Urothelium cell line (cell line): Measurements from ENCODE around the gene PLCB2.

ENCODE experiments used
- DNase-seq: peaks from one replicate; pipeline ENCODE4 v3.0.0; 2011; ENCODE audit warnings: low spot score, mixed read lengths
- FAIRE-seq: peaks from 2 replicates; lab custom pipeline; 2011; peaks lifted over from hg19 to GRCh38; lab: Jason Lieb, UNC

The PLCB2 gene

DNA sequence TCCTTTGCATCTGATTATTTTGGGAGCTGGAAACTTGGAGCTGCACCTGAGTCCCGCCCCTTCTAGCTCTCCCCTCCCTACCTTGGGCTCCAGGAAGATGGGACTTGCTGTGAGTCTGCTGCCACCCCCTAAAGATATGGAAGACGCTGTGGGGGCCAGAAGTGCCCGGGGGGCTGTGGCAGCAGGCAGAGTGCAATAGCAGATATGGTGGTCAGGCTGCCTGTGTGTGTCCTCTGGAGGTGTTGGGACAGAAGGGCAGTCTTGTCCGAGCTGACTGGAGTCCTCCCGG lies 68.4 kb downstream of the PLCB2 start:
- FAIRE-seq (no peak), DNase-seq (no peak)

DNA sequence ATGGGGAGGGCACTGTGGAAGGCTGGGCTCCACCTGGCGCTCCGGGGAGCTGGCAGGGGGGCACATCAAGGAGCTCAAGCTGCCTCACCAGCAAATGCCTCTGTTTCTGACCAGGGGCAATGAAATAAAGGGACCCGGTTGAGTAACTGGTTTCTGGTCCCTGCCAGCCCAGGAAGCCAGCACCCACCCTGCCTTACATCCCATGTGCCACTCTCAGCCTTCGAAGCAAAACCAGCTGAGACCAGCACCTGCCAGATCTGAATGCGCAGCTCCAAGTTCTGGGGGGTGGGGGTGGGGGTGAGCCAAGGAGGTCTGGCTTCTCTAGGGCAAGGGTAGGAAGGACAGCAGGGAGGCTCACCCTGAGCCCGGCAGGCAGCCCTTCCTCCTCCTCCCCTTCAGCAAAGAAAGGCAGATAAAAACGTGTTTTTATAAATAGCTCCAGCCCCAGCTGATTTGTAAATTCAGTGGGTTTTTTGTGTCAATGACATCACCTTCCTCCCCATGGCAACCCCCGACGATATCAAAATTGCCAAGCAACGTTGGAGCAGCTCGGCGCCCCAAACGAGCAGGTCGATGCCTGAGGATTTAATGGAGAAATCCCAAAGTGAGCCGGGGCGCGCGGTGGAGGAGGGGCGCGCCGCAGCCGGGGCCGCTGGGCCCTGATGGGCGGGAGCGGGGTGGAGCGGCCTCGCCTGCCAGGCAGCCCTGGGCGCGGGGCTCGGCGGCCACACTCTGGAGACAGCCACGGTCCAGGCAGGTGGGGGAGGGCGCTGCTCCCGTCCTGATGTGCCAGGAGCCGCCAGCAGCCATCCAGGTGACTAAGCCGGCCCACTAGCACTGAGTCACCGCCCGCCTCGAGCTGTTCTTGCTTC lies 69.0 kb downstream of the PLCB2 start, which contains the start of gene PAK6:
PAK6 (plus strand) TSS at position 532 of the 872 bp plus-strand sequence. CDS start 25,723 bp downstream, outside the sequence.
- DNase-seq (peak; percentile 95), FAIRE-seq (no peak)
